ENCODE results near the gene HSF4.

DNA sequence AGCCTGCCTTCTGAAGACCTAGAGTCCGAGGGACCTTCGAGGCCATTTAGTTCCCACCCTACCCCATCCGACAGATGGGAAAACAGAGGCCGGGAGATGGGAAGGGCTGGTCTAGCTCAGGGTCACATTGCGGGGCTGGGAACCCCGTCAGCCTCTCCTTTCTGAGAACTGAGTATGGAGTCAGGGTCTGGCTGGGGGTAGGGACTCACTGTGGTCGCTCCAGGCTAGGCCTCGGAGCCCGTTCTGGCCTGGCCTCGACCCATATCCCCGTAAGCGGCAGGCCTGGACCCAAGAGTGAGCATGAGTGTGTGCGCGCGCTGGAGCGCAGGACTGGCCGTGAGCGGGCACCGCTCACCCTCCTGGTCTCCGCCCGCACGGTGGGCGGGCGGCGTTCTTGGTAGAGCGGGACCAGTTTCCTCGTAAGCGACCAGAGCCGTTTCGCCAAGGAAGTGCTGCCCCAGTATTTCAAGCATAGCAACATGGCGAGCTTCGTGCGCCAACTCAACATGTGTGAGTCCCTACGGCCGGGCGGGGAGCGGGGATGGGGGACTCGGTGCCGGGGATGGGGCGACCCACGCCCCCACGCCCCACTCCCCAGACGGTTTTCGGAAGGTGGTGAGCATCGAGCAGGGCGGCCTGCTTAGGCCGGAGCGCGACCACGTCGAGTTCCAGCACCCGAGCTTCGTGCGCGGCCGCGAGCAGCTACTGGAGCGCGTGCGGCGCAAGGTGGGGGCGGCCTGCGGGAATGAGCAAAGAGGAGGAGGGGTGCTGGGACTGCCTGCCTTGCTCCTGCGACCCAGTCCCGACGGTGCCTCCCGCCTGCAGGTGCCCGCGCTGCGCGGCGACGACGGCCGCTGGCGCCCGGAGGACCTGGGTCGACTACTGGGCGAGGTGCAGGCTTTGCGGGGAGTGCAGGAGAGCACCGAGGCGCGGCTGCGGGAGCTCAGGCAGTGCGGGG is 855 bp downstream of the HSF4 start:
- TF ChIP-seq CTCF (IDR thresholded peaks at IDR 0.05; ENCODE audit: low read depth, low read length, poor library complexity, severe bottlenecking) (no peak), EZH2phosphoT487 (IDR thresholded peaks at IDR 0.05; ENCODE audit: borderline replicate concordance, low read length) (no peak)

Measured in DOHH2 (cell line).